Trophoblast cell (in vitro differentiated cells and primary cell): ENCODE results near the gene MYCT1.

Experiments used
- DNase-seq, 2 donors: peaks; one replicate each; pipeline ENCODE4 v3.0.0-alpha.2; 2016
- H2AFZ ChIP-seq: 2 replicates; pipeline ENCODE4 v1.6.1; 2013; ENCODE audit warnings: low read length, moderate library complexity, mild to moderate bottlenecking; ENCODE audit not compliant: insufficient read depth, poor library complexity
- H2AK5ac ChIP-seq: 2 replicates; pipeline ENCODE4 v1.6.1; 2013; ENCODE audit warnings: mild to moderate bottlenecking, low read length
- H2BK120ac ChIP-seq: 2 replicates; pipeline ENCODE4 v1.6.1; 2013; ENCODE audit warnings: low read length, mild to moderate bottlenecking, moderate library complexity; ENCODE audit not compliant: insufficient read depth, poor library complexity
- H2BK12ac ChIP-seq: 2 replicates; pipeline ENCODE4 v1.6.1; 2013; ENCODE audit warnings: mild to moderate bottlenecking, low read length, moderate library complexity
- H2BK5ac ChIP-seq: 2 replicates; pipeline ENCODE4 v1.6.1; 2013; ENCODE audit warnings: low read length, low read depth, moderate library complexity, mild to moderate bottlenecking; ENCODE audit not compliant: poor library complexity
- H3K14ac ChIP-seq: 2 replicates; pipeline ENCODE4 v1.6.1; 2013; ENCODE audit warnings: mild to moderate bottlenecking, low read length
- H3K18ac ChIP-seq: 2 replicates; pipeline ENCODE4 v1.6.1; 2013; ENCODE audit warnings: mild to moderate bottlenecking, low read length
- H3K23ac ChIP-seq: 2 replicates; pipeline ENCODE4 v1.6.1; 2013; ENCODE audit warnings: low read length
- H3K27ac ChIP-seq: 2 replicates; pipeline ENCODE4 v1.5.1; 2013; ENCODE audit warnings: low read depth, mild to moderate bottlenecking, inconsistent platforms, low read length, moderate library complexity
- H3K27me3 ChIP-seq: 2 replicates; pipeline ENCODE4 v1.6.1; 2013; ENCODE audit warnings: inconsistent platforms, mild to moderate bottlenecking, low read length, moderate library complexity; ENCODE audit not compliant: insufficient read depth
- H3K36me3 ChIP-seq, 2 experiments: 1 replicate in 1 of 2; 2 replicates in 1 of 2; pipeline ENCODE4 v1.6.1; 2013; ENCODE audit warnings: low read length in 2 of 2, mild to moderate bottlenecking in 2 of 2, moderate library complexity in 1 of 2; ENCODE audit not compliant: insufficient read depth in 2 of 2, control insufficient read depth in 1 of 2
- H3K4ac ChIP-seq: 2 replicates; pipeline ENCODE4 v1.6.1; 2013; ENCODE audit warnings: low read depth, mild to moderate bottlenecking, low read length, moderate library complexity
- H3K4me1 ChIP-seq, 2 experiments: 1 replicate in 1 of 2; 2 replicates in 1 of 2; pipeline ENCODE4 v1.6.1; 2013; ENCODE audit warnings: low read length in 2 of 2, mild to moderate bottlenecking in 2 of 2, moderate library complexity in 1 of 2; ENCODE audit not compliant: insufficient read depth in 2 of 2, control insufficient read depth in 1 of 2
- H3K4me2 ChIP-seq: 2 replicates; pipeline ENCODE4 v1.6.1; 2013; ENCODE audit warnings: inconsistent platforms, mild to moderate bottlenecking, low read length, moderate library complexity
- H3K4me3 ChIP-seq: 2 replicates; pipeline ENCODE4 v1.5.1; 2013; ENCODE audit warnings: mild to moderate bottlenecking, low read depth, low read length, inconsistent platforms
- H3K79me1 ChIP-seq: one replicate; pipeline ENCODE4 v1.6.1; 2013; ENCODE audit warnings: low read length
- H3K79me2 ChIP-seq: 2 replicates; pipeline ENCODE4 v1.6.1; 2013; ENCODE audit warnings: low read length, mild to moderate bottlenecking; ENCODE audit not compliant: control insufficient read depth, insufficient read depth, poor library complexity
- H3K9ac ChIP-seq: 2 replicates; pipeline ENCODE4 v1.6.1; 2013; ENCODE audit warnings: mild to moderate bottlenecking, low read length
- H3K9me3 ChIP-seq: 2 replicates; pipeline ENCODE4 v1.6.1; 2013; ENCODE audit warnings: low read depth, mild to moderate bottlenecking, control low read depth, inconsistent platforms, low read length; ENCODE audit not compliant: insufficient read depth
- H4K12ac ChIP-seq: 2 replicates; pipeline ENCODE4 v1.6.1; 2013; ENCODE audit warnings: low read depth, mild to moderate bottlenecking, low read length, moderate library complexity
- H4K8ac ChIP-seq: 2 replicates; pipeline ENCODE4 v1.6.1; 2013; ENCODE audit warnings: low read depth, mild to moderate bottlenecking, low read length, moderate library complexity
- H4K91ac ChIP-seq: one replicate; pipeline ENCODE4 v1.6.1; 2013; ENCODE audit warnings: low read depth, mild to moderate bottlenecking, low read length, moderate library complexity
- WGBS: extraction: QIAGEN DNeasy Blood & Tissue Kit; methylation state at CpG from one replicate; pipeline ENCODE4 v1.1.7; 2013; ENCODE audit warnings: missing lambda C conversion rate; ENCODE audit not compliant: insufficient read length, insufficient coverage; ENCODE audit errors: extremely low coverage; 5-methylcytosine and 5-hydroxymethylcytosine counted together

The MYCT1 gene

GRCh38 chr6:152726313-152726712 lies 28.6 kb downstream of the MYCT1 start:
- no peak overlapping the region for H3K4me3 ChIP-seq
- H3K79me2 ChIP-seq, result no peaks in the 10 kb centered on the region
- H3K9ac ChIP-seq, result no peak overlapping the region
- no peak overlapping the region for H3K18ac ChIP-seq
- DNase-seq, result no peak
- H2BK120ac ChIP-seq, result no peak overlapping the region
- H3K9me3 ChIP-seq, result no peaks in the 10 kb centered on the region
- H3K23ac ChIP-seq, result no peak overlapping the region
- no peak overlapping the region for H3K4me2 ChIP-seq
- H3K14ac ChIP-seq, result no peak overlapping the region
- no peak overlapping the region for H4K91ac ChIP-seq
- H3K27ac ChIP-seq, result no peak overlapping the region
- H2AFZ ChIP-seq, result no peak overlapping the region
- H4K8ac ChIP-seq, result no peak overlapping the region
- H3K4ac ChIP-seq, result no peak overlapping the region
- no peak overlapping the region for H2BK12ac ChIP-seq
- no peak overlapping the region for H2AK5ac ChIP-seq
- no peaks in the 10 kb centered on the region for H3K36me3 ChIP-seq
- no CpG with 5 or more reads among the region's 4 CpGs for WGBS
- no peak overlapping the region for H2BK5ac ChIP-seq
- peaks cover 3 to 5% of the 10 kb centered on the region in 2 experiments for H3K4me1 ChIP-seq
- no peaks in the 10 kb centered on the region for H3K79me1 ChIP-seq
- no peak overlapping the region for H4K12ac ChIP-seq
- H3K27me3 ChIP-seq, result no peaks in the 10 kb centered on the region

- H4K8ac ChIP-seq, result no peak overlapping the region
- no peak overlapping the region for H3K23ac ChIP-seq
- H2BK12ac ChIP-seq, result no peak overlapping the region
- no peak overlapping the region for H3K4ac ChIP-seq
- H3K18ac ChIP-seq, result no peak overlapping the region
- H2BK5ac ChIP-seq, result no peak overlapping the region
- H3K79me1 ChIP-seq, result no peaks in the 10 kb centered on the region
- no peaks in the 10 kb centered on the region for H3K27me3 ChIP-seq
- no peaks in the 10 kb centered on the region for H3K79me2 ChIP-seq
- H3K27ac ChIP-seq, result no peak overlapping the region
- no peak overlapping the region for H2BK120ac ChIP-seq
- H4K12ac ChIP-seq, result no peak overlapping the region
- no peaks in the 10 kb centered on the region for H3K9me3 ChIP-seq
- DNase-seq, result peak in 1 of 2 donors; percentile 12
- H3K4me3 ChIP-seq, result no peak overlapping the region
- no peaks in the 10 kb centered on the region for H3K36me3 ChIP-seq
- no CpG with 5 or more reads among the region's 3 CpGs for WGBS
- no peaks in the 10 kb centered on the region for H3K4me1 ChIP-seq
- H2AK5ac ChIP-seq, result no peak overlapping the region
- H2AFZ ChIP-seq, result no peak overlapping the region
- no peak overlapping the region for H4K91ac ChIP-seq
- H3K4me2 ChIP-seq, result no peak overlapping the region
- H3K14ac ChIP-seq, result no peak overlapping the region
- H3K9ac ChIP-seq, result no peak overlapping the region
Observed at GRCh38 chr6:152727507-152727906, 29.8 kb downstream of the MYCT1 start.

GRCh38 chr6:152734630-152735029 lies 36.9 kb downstream of the MYCT1 start:
- WGBS, result no CpG with 5 or more reads among the region's 2 CpGs
- no peak overlapping the region for H3K23ac ChIP-seq
- no peaks in the 10 kb centered on the region for H3K27me3 ChIP-seq
- no peak overlapping the region for H3K9ac ChIP-seq
- H3K14ac ChIP-seq, result no peak overlapping the region
- H3K79me2 ChIP-seq, result no peaks in the 10 kb centered on the region
- H2AK5ac ChIP-seq, result no peak overlapping the region
- H3K18ac ChIP-seq, result no peak overlapping the region
- H3K4me3 ChIP-seq, result no peak overlapping the region
- H2BK120ac ChIP-seq, result no peak overlapping the region
- no peaks in the 10 kb centered on the region for H3K4me1 ChIP-seq
- H3K36me3 ChIP-seq, result peaks cover 0 to 3% of the 10 kb centered on the region in 2 experiments
- no peaks in the 10 kb centered on the region for H3K79me1 ChIP-seq
- H4K12ac ChIP-seq, result no peak overlapping the region
- no peak overlapping the region for H2BK12ac ChIP-seq
- no peak overlapping the region for H2BK5ac ChIP-seq
- H4K8ac ChIP-seq, result no peak overlapping the region
- no peak for DNase-seq
- H3K27ac ChIP-seq, result no peak overlapping the region
- H2AFZ ChIP-seq, result no peak overlapping the region
- H4K91ac ChIP-seq, result no peak overlapping the region
- no peak overlapping the region for H3K4ac ChIP-seq
- peaks cover 1% of the 10 kb centered on the region for H3K9me3 ChIP-seq
- no peak overlapping the region for H3K4me2 ChIP-seq

GRCh38 chr6:152736687-152737273 lies 39.1 kb downstream of the MYCT1 start:
- DNase-seq, result no peak

More at GRCh38 chr6:152736687-152737273, 39.1 kb downstream of the MYCT1 start:
- Histone ChIP-seq H3K9me3 (peaks cover 1% of the 10 kb centered on the region), H3K9ac (no peak overlapping the region), H3K27ac (no peak overlapping the region), H2BK12ac (no peak overlapping the region), H3K14ac (no peak overlapping the region), H2AK5ac (no peak overlapping the region), H3K27me3 (no peaks in the 10 kb centered on the region), H2BK5ac (no peak overlapping the region), H3K36me3 (peaks cover 0 to 3% of the 10 kb centered on the region in 2 experiments), H2AFZ (no peak overlapping the region), H3K23ac (no peak overlapping the region), H4K91ac (no peak overlapping the region), H2BK120ac (no peak overlapping the region), H4K8ac (no peak overlapping the region), H3K4me1 (no peaks in the 10 kb centered on the region), H3K4me3 (no peak overlapping the region), H3K79me2 (no peaks in the 10 kb centered on the region), H3K4ac (no peak overlapping the region), H3K79me1 (no peaks in the 10 kb centered on the region), H3K4me2 (no peak overlapping the region), H3K18ac (no peak overlapping the region), H4K12ac (no peak overlapping the region)
- WGBS, result no CpG with 5 or more reads among the region's 2 CpGs
